GM21381 (cell line): ENCODE measurements around the gene NDST3.

Experiments
- ATAC-seq: cut with Tn5 transposase; IDR thresholded peaks from one replicate; pipeline ENCODE4 v1.9.1; 2021; ENCODE audit warnings: mild to moderate bottlenecking, moderate library complexity; ENCODE audit not compliant: unreplicated experiment

Gene NDST3

GRCh38 chr4:118307643-118308042 is 273.4 kb downstream of the NDST3 start:
- no peak for ATAC-seq
